ENCODE data around the gene TFIP11.
"Not testable (repeated sequence)": the region's sequence is repeated elsewhere in the genome, so short reads cannot be mapped to it uniquely, and the experiment has no call there.

TFIP11 gene

DNA sequence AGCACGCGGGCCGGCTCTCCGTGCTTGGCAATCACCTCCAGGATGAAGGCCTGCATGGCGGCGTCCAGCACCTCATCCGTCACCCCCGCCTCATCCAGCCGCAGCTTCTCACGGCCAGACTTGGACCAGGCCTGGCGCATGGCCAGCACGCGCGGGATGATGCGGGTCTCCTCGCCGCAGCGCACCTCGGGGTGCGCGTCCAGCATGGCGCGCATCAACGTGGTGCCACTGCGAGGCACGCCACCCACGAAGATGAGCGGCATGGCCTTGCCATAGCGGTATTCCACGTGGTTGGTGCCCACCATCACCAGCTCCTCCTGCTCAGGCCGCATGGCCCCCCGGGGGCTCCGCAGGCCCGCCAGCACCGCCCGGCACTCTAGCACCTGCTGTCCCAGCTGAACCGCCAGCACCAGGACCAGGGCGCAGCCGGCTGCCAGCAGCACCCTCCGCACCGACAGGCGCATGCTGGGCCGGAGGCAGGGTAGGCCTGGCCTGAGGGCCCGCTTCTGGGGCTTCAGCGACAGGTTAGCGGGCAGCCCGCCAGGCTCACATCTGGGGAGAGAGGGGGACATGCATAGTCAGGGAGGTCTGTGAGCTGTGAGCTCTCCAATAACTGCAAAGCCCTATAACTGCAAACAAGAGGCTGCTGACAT, 29.0 kb upstream of the TFIP11 start:
- DNase-seq (ENCODE audit: low read depth in 2 of 2): no peak

DNA sequence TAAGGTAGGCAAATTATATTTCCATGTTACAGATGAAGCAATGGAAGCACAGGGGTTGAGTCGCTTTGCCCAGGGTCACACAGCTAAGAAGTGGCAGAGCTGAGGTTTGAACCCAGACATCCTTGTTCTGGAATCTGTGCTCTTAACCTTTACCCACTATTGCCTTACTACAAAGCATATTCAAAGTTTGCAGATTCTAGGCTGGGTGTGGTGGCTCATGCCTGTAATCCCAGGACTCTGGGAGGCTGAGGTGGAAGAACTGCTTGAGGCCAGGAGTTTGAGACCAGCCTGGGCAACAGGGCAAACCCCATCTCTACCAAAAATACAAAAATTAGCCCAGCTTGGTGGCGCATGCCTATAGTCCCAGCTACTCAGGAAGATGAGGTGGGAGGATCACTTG, 27.8 kb upstream of the TFIP11 start:
- no peak for DNase-seq (ENCODE audit: low read depth in 2 of 2)

DNA sequence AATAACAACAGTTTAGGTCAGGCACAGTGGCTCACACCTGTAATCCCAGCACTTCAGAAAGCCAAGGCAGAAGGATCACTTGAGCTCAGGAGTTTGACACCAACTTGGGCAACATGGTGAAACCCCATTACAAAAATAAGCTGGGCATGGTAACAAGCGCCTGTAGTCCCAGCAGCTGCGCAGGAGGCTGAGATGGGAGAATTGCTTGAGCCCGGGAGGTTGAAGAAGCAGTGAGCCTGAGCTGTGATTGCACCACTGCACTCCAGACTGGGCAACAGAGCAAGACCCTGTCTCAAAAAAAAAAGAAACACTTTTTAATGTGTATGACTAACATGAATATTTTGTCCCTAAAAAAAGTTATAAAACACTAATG, 24.5 kb upstream of the TFIP11 start:
- no peak for DNase-seq (ENCODE audit: low read depth in 2 of 2)

DNA sequence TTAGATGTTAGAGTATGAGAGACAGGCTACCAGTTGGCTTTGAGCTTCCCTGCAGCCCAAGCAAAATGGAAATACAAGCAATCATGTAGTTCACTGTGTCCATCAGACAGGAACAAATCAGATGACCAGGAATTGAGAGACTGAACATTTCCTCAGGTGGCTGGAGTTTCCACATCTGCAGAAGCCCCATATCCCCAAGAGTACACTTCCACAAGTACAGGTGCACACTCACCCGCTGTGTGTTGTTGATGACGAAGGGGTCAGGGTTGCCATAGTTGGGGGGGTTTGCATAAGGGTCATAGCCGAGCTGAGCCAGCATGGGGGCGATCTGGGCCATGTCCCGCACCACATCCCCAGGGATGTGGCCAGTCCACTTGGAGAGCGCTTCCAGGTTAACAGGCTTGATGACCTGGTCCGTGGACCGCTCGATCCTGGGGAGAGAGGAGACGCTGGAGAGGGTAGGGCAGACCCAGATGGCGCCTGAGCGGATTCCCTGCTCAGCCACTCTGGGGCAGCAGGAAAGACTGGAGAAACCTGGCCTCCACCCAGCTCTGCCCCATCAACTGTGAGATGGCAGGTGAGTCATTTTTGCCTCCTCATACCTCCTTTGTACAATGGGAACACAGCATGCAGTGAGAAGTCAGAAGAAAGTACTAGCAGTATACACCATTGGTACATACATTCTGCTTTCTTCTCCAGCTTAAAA, 23.9 kb upstream of the TFIP11 start:
- DNase-seq (ENCODE audit: low read depth in 2 of 2): no peak

DNA sequence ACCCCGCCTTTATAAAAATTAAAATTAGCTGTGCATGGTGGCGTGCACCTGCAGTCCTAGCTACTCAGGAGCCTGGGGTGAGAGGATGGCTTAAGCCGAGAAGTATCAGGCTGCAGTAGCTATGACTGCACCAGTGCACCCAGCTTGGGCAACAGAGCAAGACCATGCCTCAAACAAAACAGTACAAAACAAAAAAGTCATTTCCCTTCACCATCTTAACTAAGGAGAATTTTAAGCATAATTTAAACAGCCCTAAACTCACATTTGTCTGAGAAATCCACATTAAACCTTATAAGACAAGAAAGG, 23.3 kb upstream of the TFIP11 start:
- no peak for DNase-seq (ENCODE audit: low read depth in 2 of 2)

DNA sequence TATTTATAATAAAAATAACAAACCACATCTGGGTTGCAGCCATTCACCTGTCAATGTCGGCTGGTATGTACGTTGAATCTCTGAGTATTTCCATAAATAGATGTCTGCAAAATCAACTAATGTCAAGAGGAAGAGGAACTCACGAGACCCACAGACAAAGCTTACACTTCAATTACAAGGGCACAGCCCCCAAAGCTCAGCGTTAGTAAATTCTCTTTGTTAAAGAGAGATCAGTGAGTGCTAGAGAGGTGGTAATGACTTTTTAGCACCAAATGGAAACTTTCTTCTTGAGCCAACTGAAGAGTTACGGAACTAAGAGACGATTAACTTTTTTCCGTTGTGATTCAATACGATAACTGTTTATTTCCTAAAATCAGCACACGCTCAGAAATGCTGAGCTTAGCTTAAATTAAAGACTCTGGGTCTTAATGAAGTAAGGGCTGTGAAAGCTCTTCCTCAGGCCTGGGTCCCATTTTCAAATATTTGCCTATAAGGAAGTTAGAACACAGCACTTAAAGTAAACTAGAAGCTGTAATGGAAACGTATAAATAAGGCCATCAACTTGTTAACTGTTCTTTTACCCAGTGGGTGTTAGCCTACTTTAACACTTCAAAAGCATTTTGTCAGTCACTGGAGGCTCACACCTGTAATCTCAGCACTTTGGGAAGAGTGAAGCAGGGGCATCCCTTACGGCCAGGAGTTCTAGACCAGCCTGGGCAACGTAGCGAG, 22.8 kb upstream of the TFIP11 start:
- no peak for DNase-seq (ENCODE audit: low read depth in 2 of 2)

DNA sequence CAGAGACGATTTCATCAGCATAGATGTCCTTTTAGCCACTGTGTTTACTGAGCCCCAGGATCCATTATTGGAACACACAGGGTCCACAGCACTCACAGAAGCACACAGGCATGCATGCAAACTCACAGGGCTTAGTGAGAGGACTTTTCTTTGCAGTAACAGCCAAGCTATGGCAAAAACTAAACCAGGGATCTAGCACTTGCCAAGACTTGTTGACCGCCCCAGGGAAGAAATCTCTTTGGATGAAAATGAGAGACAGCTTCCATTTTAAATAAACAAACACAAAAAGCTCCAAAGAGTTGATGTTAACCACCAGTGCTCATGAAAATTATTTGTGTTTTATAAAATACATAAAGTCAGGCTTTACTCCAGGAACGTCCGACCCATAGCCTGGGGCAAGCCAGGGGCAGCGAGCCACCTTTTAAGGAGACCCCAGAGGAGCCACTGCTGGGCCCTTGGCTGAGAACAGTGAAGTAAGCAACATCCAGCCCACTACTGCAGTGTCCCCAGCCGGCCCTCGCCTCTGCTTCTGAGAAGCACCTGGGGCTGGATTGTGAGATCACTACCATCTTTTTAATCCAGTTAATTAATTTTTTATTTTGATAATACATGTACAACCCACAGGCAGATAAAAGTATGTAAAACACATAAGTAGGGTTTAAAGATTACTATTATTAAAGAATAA, 22.0 kb upstream of the TFIP11 start:
- no peak for DNase-seq (ENCODE audit: low read depth in 2 of 2)

DNA sequence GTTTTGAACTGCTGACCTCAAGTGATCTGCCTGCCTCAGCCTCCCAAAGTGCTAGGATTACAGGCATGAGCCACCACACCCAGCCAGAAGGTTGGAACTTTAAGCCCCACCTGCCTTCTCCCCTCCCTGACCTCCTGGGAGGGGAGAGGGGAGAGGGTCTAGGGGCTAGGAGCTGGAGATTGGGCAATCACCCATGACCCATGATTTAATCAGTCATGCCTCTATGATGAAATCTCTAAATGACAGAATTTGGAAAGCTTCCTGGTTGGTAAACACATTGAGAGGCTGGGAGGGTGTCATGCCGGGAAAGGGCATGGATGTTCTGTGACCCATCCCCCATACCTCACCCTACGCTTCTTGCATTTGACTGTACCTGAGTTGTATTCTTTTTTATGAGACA, 17.1 kb upstream of the TFIP11 start:
- no peak for DNase-seq (ENCODE audit: low read depth in 2 of 2)

DNA sequence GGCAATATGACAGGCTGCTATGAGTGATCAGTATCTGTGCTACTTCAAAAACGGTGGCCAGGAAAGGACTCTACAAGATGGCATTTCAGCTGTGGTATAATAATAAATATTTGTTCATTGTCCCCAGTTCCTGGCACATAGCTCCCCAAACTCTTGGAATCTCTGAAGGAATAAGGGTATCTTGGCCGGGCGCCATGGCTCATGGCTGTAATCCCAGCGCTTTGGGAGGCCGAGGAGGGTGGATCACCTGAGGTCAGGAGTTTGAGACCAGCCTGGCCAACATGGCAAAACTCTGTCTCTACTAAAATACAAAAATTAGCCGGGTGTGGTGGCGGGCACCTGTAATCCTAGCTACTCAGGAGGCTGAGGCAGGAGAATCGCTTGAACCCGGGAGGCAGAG, 16.2 kb upstream of the TFIP11 start:
- DNase-seq (ENCODE audit: low read depth in 2 of 2): not testable (repeated sequence)

DNA sequence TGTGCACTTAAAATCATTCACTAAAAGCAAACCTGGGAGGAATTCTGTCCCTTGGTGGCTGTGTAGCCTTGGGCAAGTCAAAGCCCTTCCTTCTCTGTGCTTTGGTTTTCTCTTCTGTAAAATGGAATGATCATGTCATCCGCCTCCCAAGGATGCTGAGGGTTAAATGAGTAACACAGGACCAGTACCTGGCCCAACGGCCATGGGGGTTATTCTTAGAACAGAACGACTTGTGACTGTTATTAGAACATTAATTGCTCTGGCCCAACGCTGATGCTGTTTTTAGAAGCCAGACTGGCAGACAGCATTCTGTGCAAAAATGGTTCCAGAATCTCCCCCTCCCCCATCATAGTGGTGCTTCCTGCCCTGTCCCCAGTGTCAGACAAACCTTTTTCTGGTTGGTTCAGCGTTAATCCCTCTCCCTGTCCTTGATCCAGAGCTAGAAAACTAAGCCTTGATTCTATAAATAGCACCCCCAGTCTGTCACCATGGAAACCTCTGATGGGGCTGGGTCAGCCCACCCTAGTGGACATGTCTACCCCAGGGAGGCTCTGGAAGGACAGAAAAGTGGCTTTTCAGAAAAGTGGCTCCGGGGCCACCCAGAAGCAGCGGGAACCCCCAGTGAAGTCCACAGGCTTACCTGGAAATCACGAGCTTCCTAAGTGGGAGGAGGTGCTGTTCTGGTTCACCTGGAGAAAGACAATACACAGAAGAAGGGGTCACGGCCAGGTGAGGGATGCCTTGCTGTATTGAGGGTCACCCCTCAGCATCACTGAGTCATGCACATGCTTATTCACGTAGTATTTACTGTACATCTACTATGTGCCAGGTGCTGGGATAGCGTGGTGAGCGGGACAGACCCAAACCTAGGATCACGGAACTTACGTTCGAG, 15.5 kb upstream of the TFIP11 start:
- DNase-seq (ENCODE audit: low read depth in 2 of 2): no peak

DNA sequence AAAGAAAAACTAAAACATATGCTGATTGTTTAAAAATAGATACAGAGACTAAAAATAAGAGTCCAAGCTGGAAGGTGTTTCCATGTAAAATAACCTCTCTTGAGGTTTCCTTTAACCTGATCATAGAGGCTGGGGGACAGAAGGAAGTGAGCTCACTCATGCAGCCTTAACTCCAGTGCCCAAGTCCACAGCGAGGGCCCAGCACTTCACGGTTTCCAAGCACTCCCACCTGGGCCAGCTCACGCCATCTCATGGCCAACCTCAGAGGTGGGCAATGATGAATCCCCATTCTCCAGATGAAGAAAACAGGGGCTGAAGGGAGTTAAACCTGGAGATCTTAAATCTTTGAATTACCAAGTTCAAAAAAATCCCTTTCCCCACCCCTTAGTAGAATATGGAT, 14.9 kb upstream of the TFIP11 start:
- DNase-seq (ENCODE audit: low read depth in 2 of 2): no peak

DNA sequence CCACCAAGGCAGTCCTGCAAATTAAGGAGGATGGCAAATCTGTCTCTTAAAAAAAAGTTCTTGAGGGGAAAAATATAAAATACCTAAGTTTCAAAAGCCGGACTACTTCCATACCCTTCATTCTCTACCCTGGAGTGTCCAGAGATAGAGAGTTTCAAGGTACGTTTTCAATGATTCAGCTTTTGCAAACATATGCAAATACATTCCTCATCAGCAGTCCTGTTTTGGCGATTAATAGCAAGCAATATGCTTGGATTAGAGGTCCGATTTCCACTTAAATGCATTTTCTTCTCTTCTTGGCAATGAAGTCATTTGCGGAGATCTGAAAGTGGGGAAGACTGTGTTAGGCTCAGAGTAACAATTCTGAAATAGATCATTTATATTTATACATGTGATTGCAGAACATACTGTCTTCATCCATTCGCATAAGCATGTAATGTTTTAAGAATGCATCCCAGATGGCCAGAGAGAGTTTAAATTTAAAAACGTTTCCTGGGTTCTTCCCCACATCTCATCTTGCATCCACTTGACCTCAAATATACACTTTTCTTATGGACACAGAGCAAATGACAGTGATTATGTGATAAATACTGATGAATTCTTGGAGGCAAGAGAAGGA, 13.8 kb upstream of the TFIP11 start:
- no peak for DNase-seq (ENCODE audit: low read depth in 2 of 2)

DNA sequence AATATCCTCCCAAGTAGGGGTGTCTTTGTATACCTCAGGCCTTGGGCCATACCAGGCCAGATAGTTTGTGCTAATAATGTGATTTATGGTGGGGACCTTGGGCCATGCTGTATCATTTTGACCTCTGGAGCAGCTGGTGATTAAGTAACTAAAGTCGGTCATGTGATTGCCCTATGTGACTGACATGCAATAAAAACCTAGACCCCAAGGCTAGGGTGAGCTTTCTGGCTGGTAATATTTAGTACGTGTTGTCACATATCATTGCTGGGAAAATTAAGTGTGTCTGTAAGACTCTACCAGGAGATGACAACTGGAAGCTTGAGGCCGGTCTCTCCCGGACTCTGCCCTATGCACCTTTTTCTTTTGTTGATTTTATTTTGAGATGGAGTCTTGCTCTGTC, 12.6 kb upstream of the TFIP11 start:
- DNase-seq (ENCODE audit: low read depth in 2 of 2): no peak

DNA sequence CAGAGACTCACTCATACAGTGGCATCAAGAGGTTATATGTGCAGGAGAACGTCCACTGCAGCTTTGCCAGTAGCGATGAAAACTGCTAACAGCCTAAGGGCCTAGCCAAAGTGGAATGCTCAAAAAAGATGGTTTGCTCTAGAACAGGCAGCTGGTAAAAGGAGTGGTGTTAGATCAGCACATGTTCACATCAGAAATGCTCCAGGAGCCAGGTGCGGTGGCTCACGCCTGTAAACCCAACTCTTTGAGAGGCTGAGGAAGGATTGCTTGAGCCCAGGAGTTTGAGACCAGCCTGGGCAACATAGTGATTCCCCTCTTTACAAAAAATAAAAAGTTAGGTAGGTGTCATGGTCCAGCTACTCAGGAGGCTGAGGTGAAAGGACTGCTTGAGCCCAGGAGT, 10.3 kb upstream of the TFIP11 start:
- no peak for DNase-seq (ENCODE audit: low read depth in 2 of 2)

DNA sequence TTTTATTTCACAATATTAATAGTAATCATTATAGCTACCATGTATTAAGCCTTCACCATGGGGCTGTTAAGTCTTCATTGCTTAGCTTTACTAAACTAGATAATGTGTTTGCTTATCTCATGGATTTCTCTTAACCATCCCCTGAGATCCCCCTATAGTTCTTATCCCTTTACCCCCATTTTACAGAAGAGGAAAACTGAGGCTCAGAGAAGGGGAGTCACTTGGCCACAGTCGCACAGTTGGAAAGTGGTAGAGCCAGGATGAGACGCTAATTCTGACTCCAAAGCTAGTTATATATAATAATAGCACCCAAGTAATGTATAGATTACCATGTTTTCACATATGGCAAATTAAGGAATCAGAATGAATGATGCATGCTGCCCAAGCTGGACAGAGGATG, 9.7 kb upstream of the TFIP11 start:
- DNase-seq (ENCODE audit: low read depth in 2 of 2): no peak

DNA sequence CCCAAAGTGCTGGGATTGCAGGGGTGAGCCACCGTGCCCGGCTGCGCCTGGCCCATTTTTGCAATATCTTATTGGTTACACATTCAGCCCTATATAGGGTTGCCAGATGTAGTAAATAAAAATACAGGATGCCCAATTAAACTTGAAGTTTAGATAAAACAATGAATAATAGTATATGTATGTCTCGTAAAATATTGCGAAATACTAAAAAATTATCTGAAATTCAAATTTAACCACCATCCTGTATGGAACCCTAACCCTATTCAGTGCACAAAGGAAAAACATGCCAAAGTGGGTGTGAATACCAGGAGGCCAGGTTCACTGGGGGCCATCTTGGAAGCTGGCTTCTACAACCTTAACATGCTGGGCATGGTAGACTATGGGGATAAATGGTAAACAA, 5.2 kb upstream of the TFIP11 start:
- DNase-seq (ENCODE audit: low read depth in 2 of 2): no peak

DNA sequence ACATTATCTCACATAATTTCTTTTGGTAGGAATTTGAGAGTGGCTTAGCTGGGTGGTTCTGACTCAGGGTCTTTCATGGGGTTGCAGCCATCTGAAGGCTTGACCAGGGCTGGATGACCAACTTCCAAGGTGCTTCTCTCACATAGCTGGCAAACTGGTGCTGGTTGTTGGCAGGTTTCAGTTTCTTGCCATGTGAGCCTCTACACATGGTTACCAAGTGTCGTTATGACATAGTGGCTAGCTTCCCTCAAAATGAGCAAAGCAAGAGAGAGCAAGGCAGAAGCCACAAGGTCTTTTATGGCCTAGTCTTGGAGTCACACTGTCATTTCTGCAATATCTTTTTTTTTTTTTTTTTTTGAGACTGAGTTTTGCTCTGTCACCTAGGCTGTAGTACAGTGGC, 4.2 kb upstream of the TFIP11 start:
- DNase-seq (ENCODE audit: low read depth in 2 of 2): no peak

DNA sequence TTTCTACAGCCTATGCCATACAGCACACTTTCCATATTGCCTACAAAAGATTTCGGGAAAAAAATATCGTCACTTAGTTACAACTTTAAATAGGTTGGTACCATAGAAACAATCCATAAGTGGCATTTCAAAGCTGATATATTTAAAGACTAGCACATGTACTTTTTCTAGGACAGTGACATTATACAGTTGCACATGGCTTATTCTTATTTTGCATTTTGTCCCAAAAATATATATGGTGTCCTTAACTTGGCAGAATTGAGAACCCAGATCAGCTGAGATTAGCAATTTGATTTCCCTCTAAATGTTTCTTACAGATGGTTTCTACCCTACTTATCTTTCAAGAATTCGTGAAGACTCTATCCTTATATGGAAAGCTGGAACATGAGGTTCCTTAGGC, 3.7 kb upstream of the TFIP11 start:
- DNase-seq (ENCODE audit: low read depth in 2 of 2): no peak

DNA sequence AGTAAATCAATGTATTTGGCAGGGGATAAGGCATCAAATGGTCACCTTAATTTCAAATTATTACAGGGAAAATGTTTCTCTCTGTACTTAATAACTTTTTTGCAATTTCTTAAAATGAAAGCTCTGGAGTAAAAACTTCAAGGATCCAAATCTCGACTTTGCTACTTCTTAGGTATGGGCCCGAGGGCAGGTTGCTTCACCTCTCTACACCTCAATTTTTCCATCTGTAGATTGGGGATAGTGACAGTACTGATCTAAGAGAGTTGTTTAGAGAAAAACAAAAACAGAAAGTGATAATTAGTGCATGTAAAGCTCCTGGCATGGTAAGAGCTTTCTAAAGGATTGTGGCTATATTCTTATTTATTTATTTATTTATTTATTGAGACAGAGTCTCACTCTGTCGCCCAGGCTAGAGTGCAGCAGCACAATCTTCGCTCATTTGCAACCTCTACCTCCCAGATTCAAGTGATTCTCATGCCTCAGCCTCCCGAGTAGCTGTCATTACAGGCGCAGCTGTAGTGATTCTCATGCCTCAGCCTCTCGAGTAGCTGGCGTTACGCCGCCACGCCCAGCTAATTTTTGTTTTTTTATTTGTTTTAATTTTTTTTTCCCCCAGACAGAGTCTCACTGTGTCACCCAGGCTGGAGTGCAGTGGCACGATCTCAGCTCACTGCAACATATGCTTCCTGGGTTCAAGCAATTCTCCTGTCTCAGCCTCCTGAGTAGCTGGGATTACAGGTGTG, 2.3 kb upstream of the TFIP11 start:
- no peak for DNase-seq (ENCODE audit: low read depth in 2 of 2)

DNA sequence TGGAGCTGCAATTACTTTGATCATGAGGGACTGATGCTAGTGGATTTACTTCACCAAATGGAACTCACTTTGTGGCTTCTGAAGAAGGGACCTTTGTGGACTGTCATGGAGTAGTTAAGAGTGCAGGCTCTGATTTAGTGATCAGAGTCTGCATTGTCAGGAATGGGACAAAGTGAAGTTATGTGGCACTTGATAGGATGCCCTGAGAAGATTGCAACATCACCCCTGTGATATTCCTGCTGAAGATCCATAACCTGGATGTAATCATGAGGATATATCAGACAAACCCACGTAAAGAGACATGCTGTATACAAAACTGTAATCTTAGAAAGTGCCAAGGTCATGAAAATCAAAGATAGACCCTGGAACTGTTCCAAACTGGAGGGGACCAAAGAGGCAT, 1.6 kb upstream of the TFIP11 start:
- no peak for DNase-seq (ENCODE audit: low read depth in 2 of 2)

DNA sequence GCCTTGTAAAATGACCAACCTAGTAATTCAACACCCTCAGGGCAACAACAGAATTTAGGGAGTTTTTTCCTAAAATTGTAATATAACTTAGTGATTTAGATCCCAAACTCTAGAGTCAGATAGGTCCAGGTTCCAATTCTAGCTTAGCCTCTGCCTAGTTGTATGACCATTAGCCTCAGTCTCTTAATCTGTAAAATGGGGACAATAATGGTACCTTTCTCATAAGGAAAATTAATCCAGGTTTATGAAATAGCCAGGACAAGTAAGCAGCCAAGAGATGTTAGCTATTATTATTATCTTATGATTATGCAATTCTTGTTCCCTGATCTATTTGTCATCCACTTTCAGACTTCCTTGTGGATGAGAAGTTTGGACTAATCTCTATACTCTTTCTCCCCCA, 4.1 kb downstream of the TFIP11 start:
- no peak for DNase-seq (ENCODE audit: low read depth in 2 of 2)

All from stimulated activated CD8-positive, alpha-beta memory T cell treated with anti-CD3 and anti-CD28 coated beads, Interleukin-15, amount 100 ng/mL, for 48 hours (primary cell).